ENCODE results near the gene SLC39A12. TPM values are rescaled to one million over a fixed set of nuclear protein-coding genes. Genes with fewer than 3 reads are reported as not detected.

Gene SLC39A12
- total and polyA plus RNA-seq, 4 donors, result 0.27 to 0.32 TPM; not detected in 2

DNA sequence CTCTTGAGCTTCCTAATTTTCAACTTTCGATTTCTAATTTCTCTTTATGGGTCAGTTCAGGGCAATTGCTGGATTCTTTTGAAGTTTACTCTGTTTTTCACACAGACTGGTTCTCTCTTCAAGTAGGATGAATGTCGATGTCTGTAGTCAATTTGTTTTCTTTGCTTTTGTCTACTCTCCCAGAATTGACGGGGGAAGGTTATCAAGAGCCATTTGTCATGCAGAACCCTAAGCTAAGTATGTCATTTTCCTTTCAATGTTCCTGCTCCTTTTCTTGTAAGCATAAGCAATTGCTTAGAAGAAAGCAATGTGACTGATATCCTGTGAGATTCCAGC, 53.7 kb downstream of the SLC39A12 start:
- peaks cover 0 to 6% of the 10 kb centered on the region in 2 donors for H3K4me1 ChIP-seq (ENCODE audit: control insufficient read depth in 1 of 2, insufficient read depth in 2 of 2, low read length in 2 of 2)
- no peak overlapping the region for H3K4me3 ChIP-seq (ENCODE audit: low read length in 2 of 2)
- no peak for ATAC-seq (ENCODE audit: low FRiP score)
- H3K27ac ChIP-seq (ENCODE audit: low read depth in 1 of 2, low read length in 2 of 2), result no peak overlapping the region
- H3K27me3 ChIP-seq (ENCODE audit: control insufficient read depth in 1 of 2, insufficient read depth in 2 of 2, low read length in 1 of 2), result no peaks in the 10 kb centered on the region
- H3K36me3 ChIP-seq (ENCODE audit: control insufficient read depth in 1 of 2, insufficient read depth in 2 of 2, low read length in 1 of 2), result no peaks in the 10 kb centered on the region
- no peaks in the 10 kb centered on the region for H3K9me3 ChIP-seq (ENCODE audit: control insufficient read depth, low read length)
- WGBS, 2 donors, result 12 to 14% methylated on average over 3 of the region's 3 CpGs
- intact Hi-C loops (cut with DNase I), result no loop called here
- no peak for DNase-seq

DNA sequence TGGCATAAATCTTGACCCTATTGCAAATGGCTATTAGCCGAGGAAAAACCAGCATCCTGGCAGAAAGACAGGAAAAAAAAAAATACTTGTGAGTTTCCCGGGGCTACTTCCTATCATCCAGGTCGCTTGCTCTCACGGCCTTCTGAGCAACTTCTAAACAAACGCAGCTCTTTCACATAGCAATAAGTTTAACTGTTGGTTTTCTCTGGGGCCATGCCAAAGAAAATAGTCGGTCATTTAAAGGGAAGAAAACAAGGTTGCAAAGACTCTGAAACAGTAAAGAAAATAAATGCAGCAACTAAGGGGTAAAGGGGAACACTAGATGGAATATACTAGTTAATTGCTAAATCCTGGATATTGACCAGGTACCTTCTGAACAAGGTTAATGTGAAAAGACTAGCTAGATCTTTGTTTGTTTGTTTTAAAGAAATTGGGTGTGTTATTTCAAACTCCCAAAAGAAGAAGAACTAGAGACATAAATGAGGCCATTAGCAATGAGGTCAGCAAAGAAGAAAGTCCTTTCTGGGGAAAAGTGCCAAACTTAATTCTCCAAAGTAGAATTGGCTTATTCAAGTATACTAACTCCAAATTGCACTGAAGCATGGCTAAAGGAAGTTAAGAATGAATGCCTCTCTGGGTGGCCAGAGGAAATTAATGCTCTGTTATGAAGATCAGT, 54.2 kb downstream of the SLC39A12 start:
- H3K9me3 ChIP-seq (ENCODE audit: control insufficient read depth, low read length), result no peaks in the 10 kb centered on the region
- H3K4me1 ChIP-seq (ENCODE audit: control insufficient read depth in 1 of 2, insufficient read depth in 2 of 2, low read length in 2 of 2), result peaks cover 0 to 6% of the 10 kb centered on the region in 2 donors
- ATAC-seq (ENCODE audit: low FRiP score) (peak; percentile 57), DNase-seq (no peak)
- intact Hi-C loops (cut with DNase I), result no loop called here
- H3K27ac ChIP-seq (ENCODE audit: low read depth in 1 of 2, low read length in 2 of 2), result no peak overlapping the region
- H3K4me3 ChIP-seq (ENCODE audit: low read length in 2 of 2), result no peak overlapping the region
- 3 to 5% methylated on average over 6 of the region's 6 CpGs for WGBS, 2 donors
- H3K27me3 ChIP-seq (ENCODE audit: control insufficient read depth in 1 of 2, insufficient read depth in 2 of 2, low read length in 1 of 2), result no peaks in the 10 kb centered on the region
- H3K36me3 ChIP-seq (ENCODE audit: control insufficient read depth in 1 of 2, insufficient read depth in 2 of 2, low read length in 1 of 2), result no peaks in the 10 kb centered on the region

DNA sequence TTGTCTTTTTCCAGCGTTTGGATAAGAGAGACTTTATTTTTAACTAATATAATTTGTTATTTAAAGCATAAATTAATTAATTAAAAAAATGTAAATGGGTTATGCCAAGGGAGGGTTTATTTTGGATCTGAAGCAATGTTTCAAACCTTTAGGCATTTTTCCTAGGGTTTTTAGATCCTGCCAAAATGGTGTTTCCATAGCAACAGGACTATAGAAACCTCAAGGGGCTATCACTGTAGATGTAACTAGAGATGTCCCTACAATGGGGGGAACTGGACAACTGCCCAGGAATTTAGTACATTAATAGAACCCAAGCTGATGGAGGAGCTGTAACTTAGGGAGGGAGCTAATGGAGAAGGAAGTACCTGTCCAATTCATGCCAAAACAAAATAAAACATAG, 57.3 kb downstream of the SLC39A12 start:
- Histone ChIP-seq H3K36me3 (ENCODE audit: control insufficient read depth in 1 of 2, insufficient read depth in 2 of 2, low read length in 1 of 2) (no peaks in the 10 kb centered on the region), H3K27ac (ENCODE audit: low read depth in 1 of 2, low read length in 2 of 2) (no peak overlapping the region), H3K9me3 (ENCODE audit: control insufficient read depth, low read length) (no peaks in the 10 kb centered on the region), H3K27me3 (ENCODE audit: control insufficient read depth in 1 of 2, insufficient read depth in 2 of 2, low read length in 1 of 2) (no peaks in the 10 kb centered on the region), H3K4me3 (ENCODE audit: low read length in 2 of 2) (no peak overlapping the region), H3K4me1 (ENCODE audit: control insufficient read depth in 1 of 2, insufficient read depth in 2 of 2, low read length in 2 of 2) (peaks cover 0 to 6% of the 10 kb centered on the region in 2 donors)
- intact Hi-C loops (cut with DNase I), result no loop called here
- no peak for ATAC-seq (ENCODE audit: low FRiP score)
- no peak for DNase-seq
- 2 to 4% methylated on average over 1 of the region's 1 CpG for WGBS, 2 donors

DNA sequence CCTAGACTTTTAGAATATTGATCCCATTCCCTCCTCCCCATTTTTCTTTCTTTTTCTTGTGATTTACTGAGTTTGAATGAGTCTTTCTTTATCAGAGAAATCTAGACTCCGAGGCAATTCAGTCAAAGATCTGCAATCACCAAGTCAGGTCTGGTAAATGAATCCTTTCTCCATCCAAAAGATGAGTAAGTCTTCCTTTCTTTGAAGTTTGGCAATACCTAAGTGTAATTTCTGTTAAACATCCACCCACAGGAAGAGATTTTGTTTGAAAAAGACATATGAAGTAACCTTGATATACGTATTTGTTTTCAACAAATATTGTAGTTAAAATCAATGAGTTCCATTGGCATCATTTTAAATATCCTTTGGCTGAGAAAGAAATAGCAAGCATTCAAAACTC, 58.3 kb downstream of the SLC39A12 start:
- Histone ChIP-seq H3K4me3 (ENCODE audit: low read length in 2 of 2) (no peak overlapping the region), H3K36me3 (ENCODE audit: control insufficient read depth in 1 of 2, insufficient read depth in 2 of 2, low read length in 1 of 2) (no peaks in the 10 kb centered on the region), H3K9me3 (ENCODE audit: control insufficient read depth, low read length) (no peaks in the 10 kb centered on the region), H3K27ac (ENCODE audit: low read depth in 1 of 2, low read length in 2 of 2) (no peak overlapping the region), H3K27me3 (ENCODE audit: control insufficient read depth in 1 of 2, insufficient read depth in 2 of 2, low read length in 1 of 2) (no peaks in the 10 kb centered on the region), H3K4me1 (ENCODE audit: control insufficient read depth in 1 of 2, insufficient read depth in 2 of 2, low read length in 2 of 2) (peaks cover 0 to 6% of the 10 kb centered on the region in 2 donors)
- DNase-seq (no peak), ATAC-seq (ENCODE audit: low FRiP score) (no peak)
- 80 to 83% methylated on average over 2 of the region's 2 CpGs for WGBS, 2 donors
- intact Hi-C loops (cut with DNase I), result no loop called here

DNA sequence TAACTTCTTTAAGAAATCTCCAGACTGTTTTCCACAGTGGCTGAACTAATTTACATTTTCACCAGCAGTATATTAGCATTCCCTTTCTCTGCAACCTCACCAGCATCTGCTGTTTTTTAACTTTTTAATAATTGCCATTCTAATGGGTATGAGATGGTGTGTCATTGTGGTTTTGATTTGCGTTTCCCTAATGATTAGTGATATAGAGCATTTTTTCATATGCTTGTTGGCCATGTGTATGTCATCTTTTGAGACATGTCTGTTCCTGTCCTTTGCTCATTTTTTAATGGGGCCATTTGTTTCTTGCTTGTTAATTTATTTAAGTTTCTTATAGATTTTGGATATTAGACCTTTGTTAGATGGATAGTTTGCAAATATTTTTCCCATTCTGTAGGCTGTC, 68.8 kb downstream of the SLC39A12 start:
- no peak for ATAC-seq (ENCODE audit: low FRiP score)
- Histone ChIP-seq H3K36me3 (ENCODE audit: control insufficient read depth in 1 of 2, insufficient read depth in 2 of 2, low read length in 1 of 2) (no peaks in the 10 kb centered on the region), H3K4me3 (ENCODE audit: low read length in 2 of 2) (no peak overlapping the region), H3K27ac (ENCODE audit: low read depth in 1 of 2, low read length in 2 of 2) (no peak overlapping the region), H3K9me3 (ENCODE audit: control insufficient read depth, low read length) (peaks cover 1% of the 10 kb centered on the region), H3K4me1 (ENCODE audit: control insufficient read depth in 1 of 2, insufficient read depth in 2 of 2, low read length in 2 of 2) (no peaks in the 10 kb centered on the region), H3K27me3 (ENCODE audit: control insufficient read depth in 1 of 2, insufficient read depth in 2 of 2, low read length in 1 of 2) (no peaks in the 10 kb centered on the region)
- DNase-seq, result no peak
- intact Hi-C loops (cut with DNase I), result no loop called here
- 90 to 92% methylated on average over 1 of the region's 1 CpG for WGBS, 2 donors

DNA sequence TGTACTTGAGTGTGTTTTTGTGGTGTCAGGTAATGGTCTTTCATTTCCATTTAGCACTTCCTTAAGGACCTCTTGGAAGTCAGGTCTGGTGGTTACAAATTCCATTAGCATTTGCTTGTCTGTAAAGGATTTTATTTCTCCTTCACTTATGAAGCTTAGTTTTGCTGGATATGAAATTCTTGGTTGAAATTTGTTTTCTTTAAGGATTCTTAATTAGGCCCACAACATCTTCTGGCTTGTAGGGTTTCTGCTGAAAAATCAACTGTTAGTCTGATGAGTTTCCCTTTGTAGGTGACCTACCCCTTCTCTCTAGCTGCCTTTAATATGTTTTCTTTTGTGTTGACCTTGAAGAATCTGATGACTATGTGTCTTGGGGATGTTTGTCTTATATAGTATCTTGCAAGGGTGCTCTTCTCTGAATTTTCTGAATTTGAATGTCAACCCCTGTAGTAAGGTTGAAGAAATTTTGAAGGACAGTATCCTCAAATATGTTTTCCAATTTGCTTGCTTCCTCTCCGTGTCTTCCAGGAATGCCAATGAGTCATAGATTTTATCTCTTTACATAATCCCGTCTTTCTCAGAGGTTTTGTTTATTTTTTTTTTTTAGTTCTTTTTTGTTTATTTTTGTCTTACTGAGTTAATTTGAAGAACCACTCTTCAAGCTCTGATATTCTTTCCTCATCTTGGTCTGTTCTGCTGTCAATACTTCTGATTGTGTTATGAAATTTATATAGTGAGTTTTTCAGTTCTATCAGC, 70.2 kb downstream of the SLC39A12 start:
- no peak for ATAC-seq (ENCODE audit: low FRiP score)
- Histone ChIP-seq H3K27me3 (ENCODE audit: control insufficient read depth in 1 of 2, insufficient read depth in 2 of 2, low read length in 1 of 2) (no peaks in the 10 kb centered on the region), H3K36me3 (ENCODE audit: control insufficient read depth in 1 of 2, insufficient read depth in 2 of 2, low read length in 1 of 2) (no peaks in the 10 kb centered on the region), H3K9me3 (ENCODE audit: control insufficient read depth, low read length) (peaks cover 1% of the 10 kb centered on the region), H3K27ac (ENCODE audit: low read depth in 1 of 2, low read length in 2 of 2) (no peak overlapping the region), H3K4me1 (ENCODE audit: control insufficient read depth in 1 of 2, insufficient read depth in 2 of 2, low read length in 2 of 2) (no peaks in the 10 kb centered on the region), H3K4me3 (ENCODE audit: low read length in 2 of 2) (no peak overlapping the region)
- WGBS, 2 donors, result 0 to 30% methylated on average over 2 of the region's 2 CpGs
- DNase-seq, result no peak
- intact Hi-C loops (cut with DNase I), result no loop called here

DNA sequence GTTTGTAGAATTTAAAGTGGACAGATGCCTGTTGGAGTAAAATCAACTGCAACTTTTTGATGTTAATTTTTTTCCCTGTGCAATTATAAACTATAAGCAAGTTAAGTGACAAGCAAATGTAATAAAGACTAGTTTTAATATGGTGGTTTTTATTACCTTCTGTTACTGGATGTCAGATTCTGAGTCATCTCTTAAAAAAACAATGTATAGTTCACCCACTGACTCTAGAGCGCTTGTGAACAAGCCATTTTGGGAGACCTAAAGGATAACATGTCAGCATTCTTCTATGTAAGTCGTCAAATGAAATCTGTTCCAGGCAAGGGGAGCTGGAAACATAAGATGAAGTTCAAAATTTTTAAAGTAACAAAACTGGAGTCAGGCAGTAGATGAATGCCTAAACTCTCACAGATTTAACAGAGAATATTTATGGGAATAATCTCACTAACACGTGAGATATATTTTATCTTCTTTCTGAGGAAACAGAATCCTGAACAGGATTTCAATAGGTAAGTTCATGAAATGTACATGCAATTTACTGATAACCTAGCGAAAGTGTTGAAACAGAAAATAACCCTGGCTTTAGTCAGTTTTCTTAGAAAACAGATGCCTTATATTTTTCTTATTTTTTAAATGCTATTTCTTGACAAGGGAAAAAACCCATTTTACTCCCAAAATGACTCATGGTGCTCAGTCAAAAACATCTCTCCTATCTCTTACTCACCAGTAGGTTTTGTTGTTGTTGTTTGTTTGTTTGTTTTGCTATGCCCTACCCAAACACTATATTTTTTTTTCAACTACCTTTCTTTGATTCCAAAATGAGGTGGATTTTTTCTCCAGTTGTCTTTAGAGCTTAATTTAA, 91.7 kb downstream of the SLC39A12 start:
- 16 to 26% methylated on average over 4 of the region's 4 CpGs for WGBS, 2 donors
- H3K4me1 ChIP-seq (ENCODE audit: control insufficient read depth in 1 of 2, insufficient read depth in 2 of 2, low read length in 2 of 2), result peaks cover 2 to 3% of the 10 kb centered on the region in 2 donors
- no peak overlapping the region for H3K27ac ChIP-seq (ENCODE audit: low read depth in 1 of 2, low read length in 2 of 2)
- H3K36me3 ChIP-seq (ENCODE audit: control insufficient read depth in 1 of 2, insufficient read depth in 2 of 2, low read length in 1 of 2), result no peaks in the 10 kb centered on the region
- H3K27me3 ChIP-seq (ENCODE audit: control insufficient read depth in 1 of 2, insufficient read depth in 2 of 2, low read length in 1 of 2), result no peaks in the 10 kb centered on the region
- intact Hi-C loops (cut with DNase I), result no loop called here
- no peak for DNase-seq
- ATAC-seq (ENCODE audit: low FRiP score), result no peak
- no peaks in the 10 kb centered on the region for H3K9me3 ChIP-seq (ENCODE audit: control insufficient read depth, low read length)
- no peak overlapping the region for H3K4me3 ChIP-seq (ENCODE audit: low read length in 2 of 2)

DNA sequence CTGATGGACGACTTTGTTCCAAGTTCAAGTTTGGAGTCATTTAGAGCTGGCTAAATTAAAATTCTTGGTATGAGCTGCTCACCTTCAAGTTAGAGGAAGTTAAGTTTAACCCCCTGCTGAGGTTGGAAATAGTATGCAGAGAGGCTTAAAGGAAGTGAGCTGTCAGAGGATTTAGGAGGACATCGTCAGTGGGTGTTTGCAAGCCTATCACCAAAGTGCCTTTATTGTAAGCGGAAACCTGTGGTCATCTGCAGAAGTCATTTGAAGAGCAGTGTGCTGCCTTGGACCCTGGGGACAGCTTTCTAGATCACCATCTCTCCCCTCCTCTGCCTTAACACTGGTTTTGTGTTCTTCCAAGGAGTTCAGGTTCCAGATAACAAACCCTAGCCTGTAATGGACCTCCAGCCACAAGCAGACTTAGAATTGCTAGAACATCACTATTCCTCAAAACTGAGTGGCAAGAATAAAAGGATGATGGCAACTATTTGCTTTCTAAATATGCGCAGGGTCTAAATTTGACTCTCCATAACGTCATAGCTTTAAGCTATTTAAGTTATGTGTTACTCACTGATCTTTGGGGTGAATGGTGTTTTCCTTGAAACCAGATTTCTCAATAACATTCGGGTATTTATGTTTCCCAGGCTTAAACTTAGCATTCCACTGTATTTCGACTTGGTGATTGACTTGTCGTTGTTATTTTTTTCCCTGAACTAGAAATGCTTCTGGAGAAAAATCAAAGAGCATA, 93.4 kb downstream of the SLC39A12 start:
- ATAC-seq (ENCODE audit: low FRiP score), result no peak
- no peaks in the 10 kb centered on the region for H3K36me3 ChIP-seq (ENCODE audit: control insufficient read depth in 1 of 2, insufficient read depth in 2 of 2, low read length in 1 of 2)
- no peaks in the 10 kb centered on the region for H3K9me3 ChIP-seq (ENCODE audit: control insufficient read depth, low read length)
- H3K4me3 ChIP-seq (ENCODE audit: low read length in 2 of 2), result no peak overlapping the region
- H3K27ac ChIP-seq (ENCODE audit: low read depth in 1 of 2, low read length in 2 of 2), result no peak overlapping the region
- H3K27me3 ChIP-seq (ENCODE audit: control insufficient read depth in 1 of 2, insufficient read depth in 2 of 2, low read length in 1 of 2), result no peaks in the 10 kb centered on the region
- WGBS, 2 donors, result 35 to 42% methylated on average over 8 of the region's 8 CpGs
- H3K4me1 ChIP-seq (ENCODE audit: control insufficient read depth in 1 of 2, insufficient read depth in 2 of 2, low read length in 2 of 2), result peaks cover 2 to 3% of the 10 kb centered on the region in 2 donors
- intact Hi-C loops (cut with DNase I), result no loop called here
- no peak for DNase-seq
